ENCODE measurements around the gene CAPN12.

DNA sequence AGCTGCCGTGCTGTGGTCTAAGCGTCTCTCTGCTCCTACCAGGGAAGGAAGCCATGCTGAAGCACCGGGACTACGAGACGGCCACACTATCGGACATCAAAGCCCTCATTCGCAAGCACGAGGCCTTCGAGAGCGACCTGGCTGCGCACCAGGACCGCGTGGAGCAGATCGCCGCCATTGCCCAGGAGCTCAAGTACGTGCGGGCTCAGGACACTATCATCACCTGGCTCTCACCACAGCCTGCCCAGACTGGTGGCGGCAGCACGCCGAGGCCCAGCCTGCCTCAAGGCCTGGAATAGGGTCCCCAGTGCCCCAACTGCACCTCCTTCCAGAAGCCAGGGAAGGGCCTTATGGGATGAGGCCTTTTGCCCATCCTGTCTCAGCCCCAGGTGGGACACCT is 22.8 kb downstream of the CAPN12 start:
- TF ChIP-seq, protein P1, sequence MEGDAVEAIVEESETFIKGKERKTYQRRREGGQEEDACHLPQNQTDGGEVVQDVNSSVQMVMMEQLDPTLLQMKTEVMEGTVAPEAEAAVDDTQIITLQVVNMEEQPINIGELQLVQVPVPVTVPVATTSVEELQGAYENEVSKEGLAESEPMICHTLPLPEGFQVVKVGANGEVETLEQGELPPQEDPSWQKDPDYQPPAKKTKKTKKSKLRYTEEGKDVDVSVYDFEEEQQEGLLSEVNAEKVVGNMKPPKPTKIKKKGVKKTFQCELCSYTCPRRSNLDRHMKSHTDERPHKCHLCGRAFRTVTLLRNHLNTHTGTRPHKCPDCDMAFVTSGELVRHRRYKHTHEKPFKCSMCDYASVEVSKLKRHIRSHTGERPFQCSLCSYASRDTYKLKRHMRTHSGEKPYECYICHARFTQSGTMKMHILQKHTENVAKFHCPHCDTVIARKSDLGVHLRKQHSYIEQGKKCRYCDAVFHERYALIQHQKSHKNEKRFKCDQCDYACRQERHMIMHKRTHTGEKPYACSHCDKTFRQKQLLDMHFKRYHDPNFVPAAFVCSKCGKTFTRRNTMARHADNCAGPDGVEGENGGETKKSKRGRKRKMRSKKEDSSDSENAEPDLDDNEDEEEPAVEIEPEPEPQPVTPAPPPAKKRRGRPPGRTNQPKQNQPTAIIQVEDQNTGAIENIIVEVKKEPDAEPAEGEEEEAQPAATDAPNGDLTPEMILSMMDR (IDR thresholded peaks at IDR 0.05 in 2 of 3, conservative IDR thresholded peaks at IDR 0.05 in 1 of 3; ENCODE audit: borderline replicate concordance in 1 of 3, insufficient read depth in 1 of 3, low read depth in 2 of 3, low read length in 2 of 3): no peak
- TF ChIP-seq ZBTB33 (IDR thresholded peaks at IDR 0.05; ENCODE audit: extremely low read depth, insufficient replicate concordance, low read length): no peak
- TF ChIP-seq POLR2A (IDR thresholded peaks at IDR 0.05; ENCODE audit: borderline replicate concordance, extremely low read depth, insufficient read depth, insufficient read length): no peak
- TF ChIP-seq RAD21 (IDR thresholded peaks at IDR 0.05; ENCODE audit: low read depth): no peak
